Activated naive CD4-positive, alpha-beta T cell treated with anti-CD3 and anti-CD28 coated beads for 36 hours (primary cell): ENCODE results near the gene GRIN2A. TPM values are rescaled to one million over a fixed set of nuclear protein-coding genes. Genes with fewer than 3 reads are reported as not detected.

Experiments used
- CTCF ChIA-PET: fragments of 350-600 bp; sonication (Branson Sonifier 250); formaldehyde crosslinking; loops from one replicate; lab custom pipeline; 2021; ENCODE audit warnings: antibody characterized with exemption; lab: Charles Lee
- DNase-seq: peaks from one replicate; pipeline ENCODE4 v3.0.0-alpha.2; 2020
- H3K27ac Mint-ChIP-seq: one replicate; pipeline ENCODE4 v1.8.0; 2021; ENCODE audit warnings: mild to moderate bottlenecking, mixed read lengths
- H3K27me3 Mint-ChIP-seq: one replicate; pipeline ENCODE4 v1.8.0; 2021; ENCODE audit warnings: low read depth, mixed read lengths
- H3K36me3 Mint-ChIP-seq: one replicate; pipeline ENCODE4 v1.8.0; 2021; ENCODE audit warnings: low read depth, mixed read lengths
- H3K4me1 Mint-ChIP-seq: one replicate; pipeline ENCODE4 v1.8.0; 2021; ENCODE audit warnings: low read depth, mixed read lengths
- H3K4me3 Mint-ChIP-seq: one replicate; pipeline ENCODE4 v1.8.0; 2021; ENCODE audit warnings: mild to moderate bottlenecking, moderate library complexity, mixed read lengths
- H3K9me3 Mint-ChIP-seq: one replicate; pipeline ENCODE4 v1.8.0; 2021; ENCODE audit warnings: mixed read lengths
- intact Hi-C: fragments of 100-400 bp; cut with micrococcal nuclease; formaldehyde crosslinking; loops from one replicate; pipeline ENCODE4 v1.15.1; 2023
- total RNA-seq, 2 experiments: library from RNA; stranded (reverse); gene quantifications; one replicate each; pipeline ENCODE4 v1.2.3, GENCODE V29; 2021

The GRIN2A gene
- total RNA-seq, 2 experiments from 2014 or later = not detected

GRCh38 chr16:9966569-9967157, 215.6 kb downstream of the GRIN2A start:
- Mint-ChIP-seq H3K27ac (no peak overlapping the region), H3K4me1 (peaks cover 3% of the 10 kb centered on the region), H3K27me3 (peaks cover 4% of the 10 kb centered on the region), H3K9me3 (peaks cover 4% of the 10 kb centered on the region), H3K4me3 (no peak overlapping the region), H3K36me3 (no peaks in the 10 kb centered on the region)
- CTCF ChIA-PET = no interaction called here
- intact Hi-C loops = no loop called here
- DNase-seq = peak; percentile 12

GRCh38 chr16:9965079-9965478, 217.1 kb downstream of the GRIN2A start:
- intact Hi-C loops = no loop called here
- peaks cover 4% of the 10 kb centered on the region for H3K27me3 Mint-ChIP-seq
- peaks cover 4% of the 10 kb centered on the region for H3K9me3 Mint-ChIP-seq
- H3K4me3 Mint-ChIP-seq = no peak overlapping the region
- H3K36me3 Mint-ChIP-seq = no peaks in the 10 kb centered on the region
- H3K27ac Mint-ChIP-seq = no peak overlapping the region
- no peak for DNase-seq
- CTCF ChIA-PET = no interaction called here
- peaks cover 3% of the 10 kb centered on the region for H3K4me1 Mint-ChIP-seq

GRCh38 chr16:9964426-9964825, 217.8 kb downstream of the GRIN2A start:
- Mint-ChIP-seq H3K36me3 (no peaks in the 10 kb centered on the region), H3K4me3 (no peak overlapping the region), H3K4me1 (peaks cover 3% of the 10 kb centered on the region), H3K27me3 (no peaks in the 10 kb centered on the region), H3K27ac (no peak overlapping the region), H3K9me3 (peaks cover 4% of the 10 kb centered on the region)
- no peak for DNase-seq
- intact Hi-C loops = no loop called here
- CTCF ChIA-PET = no interaction called here

- no peak overlapping the region for H3K4me3 Mint-ChIP-seq
- H3K4me1 Mint-ChIP-seq = no peaks in the 10 kb centered on the region
- H3K36me3 Mint-ChIP-seq = no peaks in the 10 kb centered on the region
- DNase-seq = no peak
- CTCF ChIA-PET = interaction anchor here (0.6 kb wide), 1 partner anchor 13 kb away, joined by 3 read pairs; no protein-coding TSS in a partner anchor
- H3K9me3 Mint-ChIP-seq = peaks cover 3% of the 10 kb centered on the region
- H3K27me3 Mint-ChIP-seq = no peaks in the 10 kb centered on the region
- no peak overlapping the region for H3K27ac Mint-ChIP-seq
- intact Hi-C loops = no loop called here
Observed at GRCh38 chr16:9957433-9957832, 224.8 kb downstream of the GRIN2A start.

- CTCF ChIA-PET = interaction anchor here (0.6 kb wide), 1 partner anchor 12 kb away, joined by 3 read pairs; no protein-coding TSS in a partner anchor
- no peak for DNase-seq
- no peaks in the 10 kb centered on the region for H3K36me3 Mint-ChIP-seq
- H3K27ac Mint-ChIP-seq = no peak overlapping the region
- no peaks in the 10 kb centered on the region for H3K27me3 Mint-ChIP-seq
- intact Hi-C loops = no loop called here
- no peak overlapping the region for H3K4me3 Mint-ChIP-seq
- H3K9me3 Mint-ChIP-seq = peaks cover 3% of the 10 kb centered on the region
- H3K4me1 Mint-ChIP-seq = no peaks in the 10 kb centered on the region
Observed at GRCh38 chr16:9957002-9957401, 225.2 kb downstream of the GRIN2A start.

GRCh38 chr16:9955677-9956076, 226.6 kb downstream of the GRIN2A start:
- H3K4me1 Mint-ChIP-seq = no peaks in the 10 kb centered on the region
- intact Hi-C loops = no loop called here
- no peak for DNase-seq
- no peaks in the 10 kb centered on the region for H3K36me3 Mint-ChIP-seq
- no peak overlapping the region for H3K4me3 Mint-ChIP-seq
- CTCF ChIA-PET = no interaction called here
- no peaks in the 10 kb centered on the region for H3K27me3 Mint-ChIP-seq
- H3K9me3 Mint-ChIP-seq = peaks cover 3% of the 10 kb centered on the region
- no peak overlapping the region for H3K27ac Mint-ChIP-seq

- intact Hi-C loops = no loop called here
- Mint-ChIP-seq H3K36me3 (no peaks in the 10 kb centered on the region), H3K27ac (no peak overlapping the region), H3K9me3 (peaks cover 4% of the 10 kb centered on the region), H3K27me3 (no peaks in the 10 kb centered on the region), H3K4me3 (no peak overlapping the region), H3K4me1 (no peaks in the 10 kb centered on the region)
- CTCF ChIA-PET = no interaction called here
- DNase-seq = no peak
Observed at GRCh38 chr16:9953908-9954570, 228.2 kb downstream of the GRIN2A start.

DNA sequence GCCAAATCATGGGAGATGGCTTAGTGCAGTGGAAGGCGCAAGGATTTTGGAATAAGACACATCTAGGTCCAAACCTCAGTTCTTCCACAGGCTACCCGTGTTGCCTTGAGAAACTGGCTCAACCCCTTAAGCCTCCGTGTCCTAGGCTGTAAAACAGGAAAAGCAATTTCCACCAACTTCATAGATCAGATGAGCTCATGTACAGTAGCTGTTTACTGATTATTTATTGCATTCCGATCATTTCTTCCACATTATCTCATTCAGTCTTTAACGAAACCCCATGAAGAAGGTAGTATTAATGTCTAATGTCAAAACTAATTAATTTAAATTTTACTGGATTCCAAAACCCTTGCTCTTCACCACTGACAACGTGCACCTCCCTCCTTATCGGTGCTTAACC, 231.6 kb downstream of the GRIN2A start:
- Mint-ChIP-seq H3K36me3 (no peaks in the 10 kb centered on the region), H3K27me3 (no peaks in the 10 kb centered on the region), H3K4me1 (no peaks in the 10 kb centered on the region), H3K27ac (no peak overlapping the region), H3K9me3 (peaks cover 4% of the 10 kb centered on the region), H3K4me3 (no peak overlapping the region)
- CTCF ChIA-PET = no interaction called here
- DNase-seq = no peak
- intact Hi-C loops = no loop called here

DNA sequence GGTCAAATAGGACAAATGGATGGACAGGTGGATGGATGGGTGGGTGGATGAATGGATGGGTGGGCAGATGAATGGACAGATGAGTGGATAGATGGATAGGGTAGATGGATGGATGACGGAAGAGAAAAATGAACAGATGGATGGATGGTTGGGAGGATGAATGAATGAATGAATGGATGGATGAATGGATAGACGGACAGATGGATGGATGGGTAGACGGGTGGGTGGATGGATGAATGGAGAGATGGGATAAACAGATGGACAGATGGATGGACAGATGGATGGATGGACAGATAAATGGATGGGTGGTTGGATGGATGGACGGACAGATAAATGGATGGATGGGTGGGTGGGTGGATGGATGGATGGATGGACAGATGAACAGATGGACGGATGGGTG, 232.8 kb downstream of the GRIN2A start:
- CTCF ChIA-PET = no interaction called here
- no peak overlapping the region for H3K27ac Mint-ChIP-seq
- H3K9me3 Mint-ChIP-seq = peaks cover 4% of the 10 kb centered on the region
- no peak overlapping the region for H3K4me3 Mint-ChIP-seq
- no peak for DNase-seq
- no peaks in the 10 kb centered on the region for H3K36me3 Mint-ChIP-seq
- peaks cover 1% of the 10 kb centered on the region for H3K27me3 Mint-ChIP-seq
- intact Hi-C loops = no loop called here
- H3K4me1 Mint-ChIP-seq = no peaks in the 10 kb centered on the region

- Mint-ChIP-seq H3K27me3 (peaks cover 1% of the 10 kb centered on the region), H3K27ac (no peak overlapping the region), H3K4me3 (no peak overlapping the region), H3K4me1 (no peaks in the 10 kb centered on the region), H3K9me3 (peaks cover 4% of the 10 kb centered on the region), H3K36me3 (no peaks in the 10 kb centered on the region)
- CTCF ChIA-PET = no interaction called here
- intact Hi-C loops = no loop called here
- no peak for DNase-seq
Observed at GRCh38 chr16:9948933-9949332, 233.3 kb downstream of the GRIN2A start.

DNA sequence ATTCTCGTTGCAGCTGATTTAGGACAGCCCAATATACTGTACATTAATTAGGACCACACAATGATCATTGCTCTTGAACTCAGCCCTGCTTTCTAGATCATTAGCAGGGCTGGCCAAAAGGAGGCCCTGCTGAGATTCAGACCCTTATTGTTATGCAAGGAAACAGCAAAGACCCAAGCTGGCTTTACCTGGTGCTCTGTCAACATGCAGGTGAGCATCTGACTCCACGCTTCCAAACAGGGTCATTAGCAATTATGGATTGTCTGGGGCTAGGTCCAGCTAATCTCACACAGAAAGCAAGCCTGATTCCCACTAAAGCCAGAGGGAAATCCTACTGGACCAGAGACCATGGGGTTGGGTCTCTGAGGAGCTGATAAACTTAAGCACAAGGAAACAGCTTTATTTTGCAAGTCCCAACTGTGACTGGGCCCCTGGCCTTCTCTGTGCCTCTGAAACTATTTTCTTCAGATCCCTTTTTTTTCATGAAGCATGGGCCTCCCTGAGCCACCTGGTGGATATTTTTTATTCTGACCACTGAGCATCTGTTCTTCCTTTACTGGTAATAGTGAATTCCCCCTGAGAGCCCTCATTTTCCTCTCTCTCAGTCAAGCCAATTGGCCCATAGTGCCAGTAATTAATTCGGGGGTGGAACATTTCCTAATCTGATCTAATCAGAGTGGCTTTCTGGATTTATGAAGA, 236.1 kb downstream of the GRIN2A start:
- Mint-ChIP-seq H3K27ac (no peak overlapping the region), H3K27me3 (peaks cover 1% of the 10 kb centered on the region), H3K9me3 (peaks cover 1% of the 10 kb centered on the region), H3K4me3 (no peak overlapping the region), H3K36me3 (no peaks in the 10 kb centered on the region), H3K4me1 (no peaks in the 10 kb centered on the region)
- intact Hi-C loops = no loop called here
- CTCF ChIA-PET = no interaction called here
- no peak for DNase-seq

GRCh38 chr16:9943121-9943520, 239.1 kb downstream of the GRIN2A start:
- Mint-ChIP-seq H3K4me1 (no peaks in the 10 kb centered on the region), H3K4me3 (no peak overlapping the region), H3K36me3 (no peaks in the 10 kb centered on the region), H3K27ac (no peak overlapping the region), H3K9me3 (peaks cover 2% of the 10 kb centered on the region), H3K27me3 (peaks cover 1% of the 10 kb centered on the region)
- CTCF ChIA-PET = no interaction called here
- no peak for DNase-seq
- intact Hi-C loops = no loop called here

DNA sequence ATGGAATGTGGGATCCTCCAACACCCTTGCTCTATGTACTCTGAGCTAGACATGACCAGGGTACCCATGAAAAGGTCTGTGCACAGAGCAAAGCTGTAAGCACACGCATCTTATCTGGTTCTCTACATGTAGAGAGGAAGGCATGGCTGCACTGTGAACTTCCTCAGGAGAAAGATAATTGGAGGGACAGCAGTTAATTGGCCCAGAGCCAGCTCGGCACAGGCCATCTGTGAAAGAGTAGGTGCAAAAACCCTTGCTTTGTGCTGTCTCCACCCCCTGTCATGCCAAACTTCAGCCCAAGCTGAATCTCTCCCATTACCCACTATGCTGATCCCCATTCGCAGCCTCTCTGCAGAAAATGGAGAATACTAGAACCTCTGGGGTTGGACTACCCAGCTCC, 241.0 kb downstream of the GRIN2A start:
- H3K4me1 Mint-ChIP-seq = no peaks in the 10 kb centered on the region
- no peak for DNase-seq
- no peak overlapping the region for H3K4me3 Mint-ChIP-seq
- peaks cover 1% of the 10 kb centered on the region for H3K27me3 Mint-ChIP-seq
- CTCF ChIA-PET = no interaction called here
- intact Hi-C loops = no loop called here
- no peaks in the 10 kb centered on the region for H3K36me3 Mint-ChIP-seq
- H3K27ac Mint-ChIP-seq = no peak overlapping the region
- peaks cover 2% of the 10 kb centered on the region for H3K9me3 Mint-ChIP-seq
